ENCODE measurements around the gene CRACDL. TPM values are rescaled to one million over a fixed set of nuclear protein-coding genes. Genes with fewer than 3 reads are reported as not detected.

CRACDL gene
- total and polyA plus RNA-seq, 4 donors = 0.67 to 7.5 (median 6.2) TPM

- H3K4me3 ChIP-seq (ENCODE audit: low read length in 2 of 2) = no peak overlapping the region
- 95% methylated on average over 7 of the region's 7 CpGs for WGBS, 2 donors
- no peak overlapping the region for H3K27ac ChIP-seq (ENCODE audit: low read depth in 1 of 2, low read length in 2 of 2)
- H3K27me3 ChIP-seq (ENCODE audit: control insufficient read depth in 1 of 2, insufficient read depth in 2 of 2, low read length in 1 of 2) = no peaks in the 10 kb centered on the region
- DNase-seq (no peak), ATAC-seq (ENCODE audit: low FRiP score) (no peak)
- H3K9me3 ChIP-seq (ENCODE audit: control insufficient read depth, low read length) = no peaks in the 10 kb centered on the region
- no peaks in the 10 kb centered on the region for H3K4me1 ChIP-seq (ENCODE audit: control insufficient read depth in 1 of 2, insufficient read depth in 2 of 2, low read length in 2 of 2)
- intact Hi-C loops (cut with DNase I) = loop anchor here in 1 of 2 donors (10.0 kb wide), 1 partner anchor 46 kb away; no protein-coding TSS in a partner anchor
- H3K36me3 ChIP-seq (ENCODE audit: control insufficient read depth in 1 of 2, insufficient read depth in 2 of 2, low read length in 1 of 2) = no peaks in the 10 kb centered on the region
Observed at GRCh38 chr2:98911126-98911375, 25.0 kb downstream of the CRACDL start.

DNA sequence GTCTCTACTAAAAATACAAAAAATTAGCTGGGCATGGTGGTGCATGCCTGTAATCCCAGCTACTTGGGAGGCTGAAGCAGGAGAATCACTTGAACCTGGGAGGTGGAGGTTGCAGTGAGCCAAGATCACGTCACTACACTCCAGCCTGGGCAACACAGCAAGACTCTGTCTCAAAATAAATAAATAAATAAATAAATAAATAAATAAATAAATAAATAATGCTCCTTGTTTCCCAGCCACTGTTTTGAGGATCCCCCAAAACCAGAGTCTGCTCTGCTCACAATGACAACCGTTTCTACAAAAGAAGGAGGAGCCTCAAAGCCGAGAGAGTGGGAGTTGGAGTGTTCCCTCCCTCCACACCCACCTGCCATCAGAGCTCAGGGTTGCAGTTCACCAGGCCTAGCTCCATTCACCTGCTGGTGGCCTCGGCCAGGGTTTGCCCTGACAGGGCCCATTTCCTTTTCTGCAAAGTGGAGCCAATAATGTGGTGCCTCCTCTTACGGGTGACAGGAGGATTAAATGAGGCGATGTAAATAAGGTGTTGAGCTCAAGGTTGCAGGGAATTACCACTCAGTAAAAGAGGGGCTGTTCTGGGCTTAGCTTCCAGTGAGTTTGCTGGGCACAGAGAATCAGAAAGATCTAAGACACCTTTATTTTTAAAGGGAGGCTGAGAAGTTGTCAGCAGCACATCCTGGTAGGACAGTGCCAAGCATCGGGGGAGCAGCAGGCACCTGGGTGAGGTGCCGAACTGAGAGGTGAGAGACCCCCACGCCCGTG, 25.5 kb downstream of the CRACDL start:
- Histone ChIP-seq H3K4me3 (ENCODE audit: low read length in 2 of 2) (no peak overlapping the region), H3K27ac (ENCODE audit: low read depth in 1 of 2, low read length in 2 of 2) (no peak overlapping the region), H3K4me1 (ENCODE audit: control insufficient read depth in 1 of 2, insufficient read depth in 2 of 2, low read length in 2 of 2) (no peaks in the 10 kb centered on the region), H3K27me3 (ENCODE audit: control insufficient read depth in 1 of 2, insufficient read depth in 2 of 2, low read length in 1 of 2) (no peaks in the 10 kb centered on the region), H3K9me3 (ENCODE audit: control insufficient read depth, low read length) (no peaks in the 10 kb centered on the region), H3K36me3 (ENCODE audit: control insufficient read depth in 1 of 2, insufficient read depth in 2 of 2, low read length in 1 of 2) (no peaks in the 10 kb centered on the region)
- ATAC-seq (ENCODE audit: low FRiP score) (no peak), DNase-seq (no peak)
- intact Hi-C loops (cut with DNase I) = loop anchor here in 1 of 2 donors (10.0 kb wide), 1 partner anchor 46 kb away; no protein-coding TSS in a partner anchor
- WGBS, 2 donors = 95 to 97% methylated on average over 10 of the region's 10 CpGs

- intact Hi-C loops (cut with DNase I) = loop anchor here in 1 of 2 donors (10.0 kb wide), 1 partner anchor 45 kb away; no protein-coding TSS in a partner anchor
- peak in 1 of 2 donors; percentile 67 for DNase-seq
- no peaks in the 10 kb centered on the region for H3K4me1 ChIP-seq (ENCODE audit: control insufficient read depth in 1 of 2, insufficient read depth in 2 of 2, low read length in 2 of 2)
- no peaks in the 10 kb centered on the region for H3K27me3 ChIP-seq (ENCODE audit: control insufficient read depth in 1 of 2, insufficient read depth in 2 of 2, low read length in 1 of 2)
- H3K4me3 ChIP-seq (ENCODE audit: low read length in 2 of 2) = no peak overlapping the region
- no peaks in the 10 kb centered on the region for H3K36me3 ChIP-seq (ENCODE audit: control insufficient read depth in 1 of 2, insufficient read depth in 2 of 2, low read length in 1 of 2)
- H3K27ac ChIP-seq (ENCODE audit: low read depth in 1 of 2, low read length in 2 of 2) = peak overlapping the region in 1 of 2 donors; percentile 5
- no peaks in the 10 kb centered on the region for H3K9me3 ChIP-seq (ENCODE audit: control insufficient read depth, low read length)
- 15 to 20% methylated on average over 19 of the region's 19 CpGs for WGBS, 2 donors
- ATAC-seq (ENCODE audit: low FRiP score) = peak; percentile 56
Observed at GRCh38 chr2:98909317-98910211, 26.5 kb downstream of the CRACDL start.

DNA sequence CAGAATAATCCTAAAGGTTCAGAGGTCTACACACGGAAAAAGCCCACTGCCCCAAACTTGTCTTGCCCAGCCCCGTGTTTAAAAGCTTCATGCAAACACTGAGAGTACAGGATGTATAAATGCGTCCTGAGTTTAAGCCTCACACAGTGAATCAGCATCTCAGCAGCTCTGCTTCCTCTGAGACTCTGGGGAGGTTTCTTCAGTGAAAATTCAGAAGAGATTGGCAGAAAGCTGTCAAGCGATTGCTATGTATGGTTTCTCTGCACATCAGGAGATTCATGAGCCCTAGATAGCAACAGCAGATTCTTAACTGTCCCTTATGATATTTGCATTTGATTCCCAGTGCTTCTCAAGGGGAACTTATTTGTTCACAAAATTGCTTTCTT, 27.1 kb downstream of the CRACDL start:
- Histone ChIP-seq H3K36me3 (ENCODE audit: control insufficient read depth in 1 of 2, insufficient read depth in 2 of 2, low read length in 1 of 2) (no peaks in the 10 kb centered on the region), H3K27me3 (ENCODE audit: control insufficient read depth in 1 of 2, insufficient read depth in 2 of 2, low read length in 1 of 2) (no peaks in the 10 kb centered on the region), H3K9me3 (ENCODE audit: control insufficient read depth, low read length) (no peaks in the 10 kb centered on the region), H3K4me3 (ENCODE audit: low read length in 2 of 2) (no peak overlapping the region), H3K27ac (ENCODE audit: low read depth in 1 of 2, low read length in 2 of 2) (no peak overlapping the region), H3K4me1 (ENCODE audit: control insufficient read depth in 1 of 2, insufficient read depth in 2 of 2, low read length in 2 of 2) (no peaks in the 10 kb centered on the region)
- WGBS, 2 donors = 36 to 41% methylated on average over 4 of the region's 4 CpGs
- ATAC-seq (ENCODE audit: low FRiP score) (no peak), DNase-seq (no peak)
- intact Hi-C loops (cut with DNase I) = no loop called here

DNA sequence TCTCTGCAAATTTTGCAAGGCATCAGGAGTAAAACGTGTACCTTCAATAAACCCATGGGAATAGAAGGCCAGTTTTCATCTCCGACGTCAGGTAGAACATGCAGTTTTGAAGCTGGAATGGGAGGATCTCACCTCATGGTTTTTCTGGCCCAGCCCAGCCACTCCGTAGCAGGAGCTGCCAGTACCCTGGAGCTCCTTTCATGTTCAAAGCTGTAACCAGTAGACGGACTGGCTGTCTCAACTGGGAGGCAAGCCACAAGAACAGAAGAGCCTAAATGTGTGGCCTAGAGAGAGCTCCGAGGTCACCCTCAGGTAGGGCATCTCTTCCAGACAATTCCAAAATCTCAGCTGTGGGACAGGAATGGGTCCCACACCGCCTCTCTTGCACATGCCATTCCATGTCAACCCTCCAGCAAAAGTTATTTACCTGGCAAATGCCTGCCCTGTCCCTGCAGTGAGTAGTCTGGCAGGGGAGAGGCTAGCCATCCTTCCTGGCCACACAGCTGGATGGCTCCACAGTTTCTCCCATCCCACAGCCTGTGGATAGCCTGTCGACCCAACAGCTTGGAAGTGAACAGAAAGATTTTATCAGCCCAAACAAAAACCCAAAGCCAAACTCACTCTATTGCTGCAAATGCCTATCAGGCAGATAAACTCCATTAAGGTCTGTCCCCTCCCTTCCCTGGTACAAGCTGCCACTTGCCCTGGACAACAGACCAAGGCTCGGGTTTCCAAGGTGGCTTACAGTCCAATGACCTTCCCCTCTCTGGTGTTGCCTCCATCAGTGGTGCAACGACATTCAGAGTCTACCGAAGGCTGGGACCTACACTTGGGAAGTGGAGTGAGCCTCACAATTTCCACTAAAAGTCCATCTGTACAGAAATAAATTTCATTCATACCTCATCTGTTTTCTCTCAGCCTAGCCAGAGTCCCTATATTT, 27.8 kb downstream of the CRACDL start:
- intact Hi-C loops (cut with DNase I) = no loop called here
- DNase-seq (no peak), ATAC-seq (ENCODE audit: low FRiP score) (no peak)
- Histone ChIP-seq H3K4me1 (ENCODE audit: control insufficient read depth in 1 of 2, insufficient read depth in 2 of 2, low read length in 2 of 2) (no peaks in the 10 kb centered on the region), H3K9me3 (ENCODE audit: control insufficient read depth, low read length) (no peaks in the 10 kb centered on the region), H3K27ac (ENCODE audit: low read depth in 1 of 2, low read length in 2 of 2) (no peak overlapping the region), H3K27me3 (ENCODE audit: control insufficient read depth in 1 of 2, insufficient read depth in 2 of 2, low read length in 1 of 2) (no peaks in the 10 kb centered on the region), H3K4me3 (ENCODE audit: low read length in 2 of 2) (no peak overlapping the region), H3K36me3 (ENCODE audit: control insufficient read depth in 1 of 2, insufficient read depth in 2 of 2, low read length in 1 of 2) (no peaks in the 10 kb centered on the region)
- WGBS, 2 donors = 80 to 81% methylated on average over 11 of the region's 11 CpGs

GRCh38 chr2:98907385-98907784, 28.6 kb downstream of the CRACDL start:
- Histone ChIP-seq H3K36me3 (ENCODE audit: control insufficient read depth in 1 of 2, insufficient read depth in 2 of 2, low read length in 1 of 2) (no peaks in the 10 kb centered on the region), H3K4me1 (ENCODE audit: control insufficient read depth in 1 of 2, insufficient read depth in 2 of 2, low read length in 2 of 2) (no peaks in the 10 kb centered on the region), H3K4me3 (ENCODE audit: low read length in 2 of 2) (no peak overlapping the region), H3K9me3 (ENCODE audit: control insufficient read depth, low read length) (no peaks in the 10 kb centered on the region), H3K27ac (ENCODE audit: low read depth in 1 of 2, low read length in 2 of 2) (no peak overlapping the region), H3K27me3 (ENCODE audit: control insufficient read depth in 1 of 2, insufficient read depth in 2 of 2, low read length in 1 of 2) (no peaks in the 10 kb centered on the region)
- 93 to 94% methylated on average over 4 of the region's 4 CpGs for WGBS, 2 donors
- intact Hi-C loops (cut with DNase I) = no loop called here
- ATAC-seq (ENCODE audit: low FRiP score) = no peak
- no peak for DNase-seq

- intact Hi-C loops (cut with DNase I) = no loop called here
- ATAC-seq (ENCODE audit: low FRiP score) = no peak
- DNase-seq = no peak
- Histone ChIP-seq H3K27ac (ENCODE audit: low read depth in 1 of 2, low read length in 2 of 2) (no peak overlapping the region), H3K27me3 (ENCODE audit: control insufficient read depth in 1 of 2, insufficient read depth in 2 of 2, low read length in 1 of 2) (no peaks in the 10 kb centered on the region), H3K4me3 (ENCODE audit: low read length in 2 of 2) (no peak overlapping the region), H3K4me1 (ENCODE audit: control insufficient read depth in 1 of 2, insufficient read depth in 2 of 2, low read length in 2 of 2) (no peaks in the 10 kb centered on the region), H3K9me3 (ENCODE audit: control insufficient read depth, low read length) (no peaks in the 10 kb centered on the region), H3K36me3 (ENCODE audit: control insufficient read depth in 1 of 2, insufficient read depth in 2 of 2, low read length in 1 of 2) (no peaks in the 10 kb centered on the region)
- WGBS, 2 donors = 90 to 91% methylated on average over 13 of the region's 13 CpGs
Observed at GRCh38 chr2:98903767-98904485, 32.1 kb downstream of the CRACDL start.

DNA sequence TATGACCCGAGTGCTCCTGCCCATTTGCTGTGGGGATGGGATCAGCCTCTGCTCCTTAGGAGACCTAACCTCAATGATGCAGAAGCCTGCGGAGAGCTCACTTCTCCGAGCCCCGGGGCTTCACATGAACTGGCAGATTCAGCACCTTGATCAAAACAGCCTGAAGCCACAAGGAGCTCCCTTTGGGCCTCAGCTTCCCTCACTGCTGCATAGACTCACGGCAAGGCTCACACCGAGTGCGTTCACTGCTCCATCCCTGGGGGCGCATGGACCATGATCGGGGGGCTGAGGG, 33.0 kb downstream of the CRACDL start:
- H3K36me3 ChIP-seq (ENCODE audit: control insufficient read depth in 1 of 2, insufficient read depth in 2 of 2, low read length in 1 of 2) = no peaks in the 10 kb centered on the region
- H3K4me1 ChIP-seq (ENCODE audit: control insufficient read depth in 1 of 2, insufficient read depth in 2 of 2, low read length in 2 of 2) = no peaks in the 10 kb centered on the region
- no peaks in the 10 kb centered on the region for H3K27me3 ChIP-seq (ENCODE audit: control insufficient read depth in 1 of 2, insufficient read depth in 2 of 2, low read length in 1 of 2)
- WGBS, 2 donors = 84 to 92% methylated on average over 9 of the region's 9 CpGs
- H3K27ac ChIP-seq (ENCODE audit: low read depth in 1 of 2, low read length in 2 of 2) = no peak overlapping the region
- no peak overlapping the region for H3K4me3 ChIP-seq (ENCODE audit: low read length in 2 of 2)
- intact Hi-C loops (cut with DNase I) = no loop called here
- DNase-seq (no peak), ATAC-seq (ENCODE audit: low FRiP score) (no peak)
- H3K9me3 ChIP-seq (ENCODE audit: control insufficient read depth, low read length) = no peaks in the 10 kb centered on the region

All from aorta (tissue), 5 donors.